Esophagus muscularis mucosa (tissue), 3 donors: ENCODE results near the gene PAK5.

Experiments used
- POLR2AphosphoS5 ChIP-seq, 2 donors: sonication (generic); formaldehyde crosslinking; IDR thresholded peaks; one replicate each; pipeline ENCODE4 v1.6.1; 2017; ENCODE audit warnings: antibody characterized with exemption in 2 of 2
- TF ChIP-seq, protein P1 (sequence below), 3 experiments: fragments of 200-600 bp in 2 of 3; fragments of 450-650 bp in 1 of 3; sonication (generic) in 2 of 3; IDR thresholded peaks; one replicate each; pipeline ENCODE4 v1.5.1; 2017 to 2019; ENCODE audit warnings: antibody characterized with exemption in 3 of 3, mild to moderate bottlenecking in 2 of 3, moderate library complexity in 1 of 3

GRCh38 chr20:9518576-9519175 lies 320.2 kb downstream of the PAK5 start:
- TF ChIP-seq, protein P1, sequence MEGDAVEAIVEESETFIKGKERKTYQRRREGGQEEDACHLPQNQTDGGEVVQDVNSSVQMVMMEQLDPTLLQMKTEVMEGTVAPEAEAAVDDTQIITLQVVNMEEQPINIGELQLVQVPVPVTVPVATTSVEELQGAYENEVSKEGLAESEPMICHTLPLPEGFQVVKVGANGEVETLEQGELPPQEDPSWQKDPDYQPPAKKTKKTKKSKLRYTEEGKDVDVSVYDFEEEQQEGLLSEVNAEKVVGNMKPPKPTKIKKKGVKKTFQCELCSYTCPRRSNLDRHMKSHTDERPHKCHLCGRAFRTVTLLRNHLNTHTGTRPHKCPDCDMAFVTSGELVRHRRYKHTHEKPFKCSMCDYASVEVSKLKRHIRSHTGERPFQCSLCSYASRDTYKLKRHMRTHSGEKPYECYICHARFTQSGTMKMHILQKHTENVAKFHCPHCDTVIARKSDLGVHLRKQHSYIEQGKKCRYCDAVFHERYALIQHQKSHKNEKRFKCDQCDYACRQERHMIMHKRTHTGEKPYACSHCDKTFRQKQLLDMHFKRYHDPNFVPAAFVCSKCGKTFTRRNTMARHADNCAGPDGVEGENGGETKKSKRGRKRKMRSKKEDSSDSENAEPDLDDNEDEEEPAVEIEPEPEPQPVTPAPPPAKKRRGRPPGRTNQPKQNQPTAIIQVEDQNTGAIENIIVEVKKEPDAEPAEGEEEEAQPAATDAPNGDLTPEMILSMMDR (IDR thresholded peaks at IDR 0.05): no peak
- no peak for TF ChIP-seq POLR2AphosphoS5 (IDR thresholded peaks at IDR 0.05)
